ENCODE measurements around the gene KRTAP5-9. TPM values are rescaled to one million over a fixed set of nuclear protein-coding genes. Genes with fewer than 3 reads are reported as not detected.

Gene KRTAP5-9
- total RNA-seq, 6 donors from 2014 or later, result 0.24 to 0.26 TPM; not detected in 4

GRCh38 chr11:71501071-71501985, 46.9 kb upstream of the KRTAP5-9 start:
- TF ChIP-seq POLR2AphosphoS5 (IDR thresholded peaks at IDR 0.05) (no peak), EP300 (IDR thresholded peaks at IDR 0.05) (no peak), POLR2A (IDR thresholded peaks at IDR 0.05) (no peak), CTCF (IDR thresholded peaks at IDR 0.05) (no peak)
- DNase-seq (no peak), ATAC-seq (ENCODE audit: low FRiP score in 2 of 2) (no peak)
- Histone ChIP-seq H3K4me3 (no peak overlapping the region), H3K27me3 (no peaks in the 10 kb centered on the region), H3K4me1 (peaks cover 3 to 8% (median 6%) of the 10 kb centered on the region in 4 donors), H3K9me3 (no peaks in the 10 kb centered on the region), H3K36me3 (peaks cover 12 to 75% (median 61%) of the 10 kb centered on the region in 4 donors), H3K27ac (no peak overlapping the region)
- 94 to 95% methylated on average over 30 of the region's 30 CpGs for WGBS, 2 donors

- no peak for ATAC-seq (ENCODE audit: low FRiP score in 2 of 2)
- Histone ChIP-seq H3K9me3 (no peaks in the 10 kb centered on the region), H3K4me1 (peaks cover 3 to 8% (median 6%) of the 10 kb centered on the region in 4 donors), H3K27ac (no peak overlapping the region), H3K27me3 (no peaks in the 10 kb centered on the region), H3K36me3 (peaks cover 12 to 68% (median 54%) of the 10 kb centered on the region in 4 donors), H3K4me3 (no peak overlapping the region)
- 90 to 92% methylated on average over 7 to 10 of the region's 10 CpGs for WGBS, 2 donors
- TF ChIP-seq POLR2AphosphoS5 (IDR thresholded peaks at IDR 0.05) (no peak), EP300 (IDR thresholded peaks at IDR 0.05) (no peak), CTCF (IDR thresholded peaks at IDR 0.05) (no peak), POLR2A (IDR thresholded peaks at IDR 0.05) (no peak)
- DNase-seq, result no peak
Measured at GRCh38 chr11:71502026-71502425, 46.2 kb upstream of the KRTAP5-9 start.

- peaks cover 12 to 59% (median 45%) of the 10 kb centered on the region in 4 donors for H3K36me3 ChIP-seq
- DNase-seq, result no peak
Measured at GRCh38 chr11:71502871-71503435, 45.3 kb upstream of the KRTAP5-9 start.

GRCh38 chr11:71504531-71504930, 43.7 kb upstream of the KRTAP5-9 start:
- no peak for ATAC-seq (ENCODE audit: low FRiP score in 2 of 2)
- H3K27ac ChIP-seq, result peak overlapping the region; percentile 52 to 80 (median 58)
- peaks cover 0 to 43% (median 29%) of the 10 kb centered on the region in 4 donors for H3K36me3 ChIP-seq

More at GRCh38 chr11:71502871-71503435, 45.3 kb upstream of the KRTAP5-9 start:
- no peaks in the 10 kb centered on the region for H3K27me3 ChIP-seq
- WGBS, 2 donors, result 96 to 97% methylated on average over 13 to 15 of the region's 15 CpGs
- TF ChIP-seq CTCF (IDR thresholded peaks at IDR 0.05) (no peak), POLR2A (IDR thresholded peaks at IDR 0.05) (no peak), POLR2AphosphoS5 (IDR thresholded peaks at IDR 0.05) (no peak), EP300 (IDR thresholded peaks at IDR 0.05) (no peak)
- no peak for ATAC-seq (ENCODE audit: low FRiP score in 2 of 2)
- H3K4me1 ChIP-seq, result peaks cover 3 to 8% (median 6%) of the 10 kb centered on the region in 4 donors
- no peak overlapping the region for H3K4me3 ChIP-seq
- no peaks in the 10 kb centered on the region for H3K9me3 ChIP-seq
- H3K27ac ChIP-seq, result peak overlapping the region in 1 of 4 donors; percentile 55

GRCh38 chr11:71505001-71505400, 43.2 kb upstream of the KRTAP5-9 start:
- H3K4me1 ChIP-seq, result peaks cover 2 to 6% (median 4%) of the 10 kb centered on the region in 4 donors
- H3K4me3 ChIP-seq, result no peak overlapping the region
- peaks cover 0 to 6% (median under 1%) of the 10 kb centered on the region in 4 donors for H3K9me3 ChIP-seq
- no peak overlapping the region for H3K27ac ChIP-seq
- no peak for ATAC-seq (ENCODE audit: low FRiP score in 2 of 2)
- no peak for TF ChIP-seq POLR2A (IDR thresholded peaks at IDR 0.05)
- no peak for TF ChIP-seq EP300 (IDR thresholded peaks at IDR 0.05)
- no peak for TF ChIP-seq POLR2AphosphoS5 (IDR thresholded peaks at IDR 0.05)
- no peak for TF ChIP-seq CTCF (IDR thresholded peaks at IDR 0.05)
- peaks cover 0 to 38% (median 24%) of the 10 kb centered on the region in 4 donors for H3K36me3 ChIP-seq
- DNase-seq, result no peak
- no peaks in the 10 kb centered on the region for H3K27me3 ChIP-seq
- WGBS, 2 donors, result 54 to 60% methylated on average over 2 of the region's 2 CpGs

More at GRCh38 chr11:71504531-71504930, 43.7 kb upstream of the KRTAP5-9 start:
- H3K27me3 ChIP-seq, result no peaks in the 10 kb centered on the region
- H3K9me3 ChIP-seq, result peaks cover 0 to 1% (median 0%) of the 10 kb centered on the region in 4 donors
- TF ChIP-seq POLR2AphosphoS5 (IDR thresholded peaks at IDR 0.05) (no peak), POLR2A (IDR thresholded peaks at IDR 0.05) (no peak)
- 63 to 67% methylated on average over 10 of the region's 10 CpGs for WGBS, 2 donors
- peaks cover 3 to 7% (median 5%) of the 10 kb centered on the region in 4 donors for H3K4me1 ChIP-seq
- no peak for DNase-seq
- no peak overlapping the region for H3K4me3 ChIP-seq

Data from upper lobe of left lung (tissue), 6 donors.